Measurements from ENCODE around the gene NMNAT1.
"Not testable (repeated sequence)": the region's sequence is repeated elsewhere in the genome, so short reads cannot be mapped to it uniquely, and the experiment has no call there.

DNA sequence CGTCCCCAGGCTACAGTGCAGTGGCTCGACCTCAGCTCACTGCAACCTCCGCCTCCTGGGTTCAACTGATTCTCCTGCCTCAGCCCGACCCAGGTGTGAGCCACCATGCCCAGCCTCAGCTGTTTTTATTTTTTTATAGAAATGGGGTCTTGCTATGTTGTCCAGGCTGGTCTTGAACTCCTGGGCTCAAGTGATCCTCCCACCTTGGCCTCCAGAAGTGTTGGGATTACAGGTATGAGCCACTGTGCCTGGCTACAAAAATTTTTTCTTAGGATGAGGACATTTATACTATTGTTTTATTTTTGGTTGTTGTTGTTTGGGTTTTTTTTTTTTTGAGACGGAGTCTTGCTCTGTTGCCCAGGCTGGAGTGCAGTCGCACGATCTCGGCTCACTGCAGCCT is 62.0 kb downstream of the NMNAT1 start:
- not testable (repeated sequence) for TF ChIP-seq CTCF, POLR2A (IDR thresholded peaks at IDR 0.05)

Measured in ovary (tissue), 3 donors.